ENCODE data around the gene ZNF557. TPM values are rescaled to one million over a fixed set of nuclear protein-coding genes. Genes with fewer than 3 reads are reported as not detected.
"Not testable (repeated sequence)": the region's sequence is repeated elsewhere in the genome, so short reads cannot be mapped to it uniquely, and the experiment has no call there.

Gene ZNF557
- 1 to 10 TPM; 3.1 to 5.7 (median 3.6) TPM for total RNA-seq
- polyA plus RNA-seq, result 1 to 10 TPM in 2 of 3 donors, under 1 TPM in 1; 0.82 to 3.2 (median 1.3) TPM
- long read RNA-seq, donor 1, partial matches to known transcripts, result 0 of 1 reads
- long read RNA-seq, donor 1, other reads (novel, unspliced or antisense), result 0 of 1 reads
- long read RNA-seq, donor 2, full-length matches to known transcripts, result 7 of 9 reads
- long read RNA-seq, donor 2, partial matches to known transcripts, result 1 of 9 reads
- long read RNA-seq, donor 2, other reads (novel, unspliced or antisense), result 1 of 9 reads

GRCh38 chr19:7069042-7069903 lies at the start of gene ZNF557:
Gene ZNF557, plus strand, starts transcription at chr19:7069703. Its CDS starts 5,372 bp downstream, at chr19:7075075.
- Histone ChIP-seq H3K4me1 (peaks cover 7% of the 10 kb centered on the region), H3K36me3 (ENCODE audit: insufficient read depth in 1 of 2, low read depth in 1 of 2) (peaks cover 10 to 39% of the 10 kb centered on the region in 2 donors), H3K27ac (peak within 1 kb of the TSS; percentile 90), H3K27me3 (ENCODE audit: insufficient read depth in 3 of 3, low read length in 2 of 3) (no peaks in the 10 kb centered on the region), H3K4me3 (peak within 1 kb of the TSS; percentile 100), H3K9me3 (no peaks in the 10 kb centered on the region)
- no peak for TF ChIP-seq CTCF (IDR thresholded peaks at IDR 0.05)
- WGBS, 3 donors, result 0 to 1% (median 1%) methylated on average over 50 to 56 of the region's 56 CpGs
- ATAC-seq (peak; percentile 100), DNase-seq (peak; percentile 99)
- intact Hi-C loops (cut with DNase I), result loop anchor here in 1 of 2 donors (10.0 kb wide), 1 partner anchor 1766 kb away; the partner anchor contains the start of genes MBD3L1 and ZNF558

- WGBS, 3 donors, result no CpG with 5 or more reads among the region's 6 CpGs
Observed at GRCh38 chr19:7021331-7021730, 48.2 kb upstream of the ZNF557 start, which contains the start of gene MBD3L2B. Gene MBD3L2B, minus strand, starts transcription at chr19:7021431. Its CDS starts 34 bp downstream, at chr19:7021397.

DNA sequence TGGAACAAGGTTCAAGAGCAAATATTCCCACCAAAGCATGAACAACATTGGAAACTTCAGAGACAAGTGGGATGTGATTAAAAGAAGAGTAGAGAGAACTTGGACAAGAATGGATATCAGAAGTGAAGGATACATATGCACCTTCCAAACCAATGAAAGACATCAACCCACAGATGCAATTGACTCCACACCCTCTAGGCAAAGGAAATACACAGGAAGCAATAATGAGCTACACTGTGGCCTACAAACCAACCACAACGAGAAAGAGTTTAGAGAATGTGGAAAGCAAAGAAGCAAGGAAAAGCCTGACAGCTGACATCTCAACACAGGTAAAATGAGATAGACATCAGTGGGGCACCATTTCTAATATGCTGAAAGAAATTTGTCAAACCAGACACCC lies 40.7 kb upstream of the ZNF557 start:
- WGBS, 3 donors, result no CpG with 5 or more reads among the region's 1 CpG
- H3K27me3 ChIP-seq (ENCODE audit: insufficient read depth in 3 of 3, low read length in 2 of 3); DNase-seq; intact Hi-C loops (cut with DNase I); H3K9me3 ChIP-seq; H3K4me1 ChIP-seq; H3K27ac ChIP-seq; H3K4me3 ChIP-seq; H3K36me3 ChIP-seq (ENCODE audit: insufficient read depth in 1 of 2, low read depth in 1 of 2); ATAC-seq: not testable (repeated sequence)

More at GRCh38 chr19:7021331-7021730, 48.2 kb upstream of the ZNF557 start, which contains the start of gene MBD3L2B:
- H3K4me3 ChIP-seq; H3K4me1 ChIP-seq; H3K36me3 ChIP-seq (ENCODE audit: insufficient read depth in 1 of 2, low read depth in 1 of 2); ATAC-seq; H3K27ac ChIP-seq; H3K9me3 ChIP-seq; DNase-seq; intact Hi-C loops (cut with DNase I); H3K27me3 ChIP-seq (ENCODE audit: insufficient read depth in 3 of 3, low read length in 2 of 3): not testable (repeated sequence)

- intact Hi-C loops (cut with DNase I); H3K9me3 ChIP-seq; ATAC-seq; H3K4me3 ChIP-seq; H3K27ac ChIP-seq; DNase-seq; H3K36me3 ChIP-seq (ENCODE audit: insufficient read depth in 1 of 2, low read depth in 1 of 2); H3K27me3 ChIP-seq (ENCODE audit: insufficient read depth in 3 of 3, low read length in 2 of 3); H3K4me1 ChIP-seq: not testable (repeated sequence)
- WGBS, 3 donors, result no CpG with 5 or more reads among the region's 9 CpGs
Observed at GRCh38 chr19:7030278-7030677, 39.2 kb upstream of the ZNF557 start, which contains the start of gene MBD3L5. Gene MBD3L5, plus strand, starts transcription at chr19:7030578. Its CDS starts 34 bp downstream, at chr19:7030612.

GRCh38 chr19:7040079-7040478 lies 29.4 kb upstream of the ZNF557 start, which contains the start of gene MBD3L4:
Gene MBD3L4, minus strand, starts transcription at chr19:7040179. Its CDS starts 35 bp downstream, at chr19:7040144.
- H3K36me3 ChIP-seq (ENCODE audit: insufficient read depth in 1 of 2, low read depth in 1 of 2); intact Hi-C loops (cut with DNase I); H3K4me3 ChIP-seq; ATAC-seq; H3K4me1 ChIP-seq; H3K9me3 ChIP-seq; H3K27ac ChIP-seq; H3K27me3 ChIP-seq (ENCODE audit: insufficient read depth in 3 of 3, low read length in 2 of 3); DNase-seq: not testable (repeated sequence)
- WGBS, 3 donors, result no CpG with 5 or more reads among the region's 9 CpGs

DNA sequence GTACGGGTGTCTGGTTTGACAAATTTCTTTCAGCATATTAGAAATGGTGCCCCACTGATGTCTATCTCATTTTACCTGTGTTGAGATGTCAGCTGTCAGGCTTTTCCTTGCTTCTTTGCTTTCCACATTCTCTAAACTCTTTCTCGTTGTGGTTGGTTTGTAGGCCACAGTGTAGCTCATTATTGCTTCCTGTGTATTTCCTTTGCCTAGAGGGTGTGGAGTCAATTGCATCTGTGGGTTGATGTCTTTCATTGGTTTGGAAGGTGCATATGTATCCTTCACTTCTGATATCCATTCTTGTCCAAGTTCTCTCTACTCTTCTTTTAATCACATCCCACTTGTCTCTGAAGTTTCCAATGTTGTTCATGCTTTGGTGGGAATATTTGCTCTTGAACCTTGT lies 27.9 kb upstream of the ZNF557 start:
- H3K27me3 ChIP-seq (ENCODE audit: insufficient read depth in 3 of 3, low read length in 2 of 3); H3K4me3 ChIP-seq; H3K4me1 ChIP-seq; H3K27ac ChIP-seq; intact Hi-C loops (cut with DNase I); ATAC-seq; H3K9me3 ChIP-seq; DNase-seq; H3K36me3 ChIP-seq (ENCODE audit: insufficient read depth in 1 of 2, low read depth in 1 of 2): not testable (repeated sequence)
- no CpG with 5 or more reads among the region's 2 CpGs for whole genome bisulfite sequencing, 3 donors

DNA sequence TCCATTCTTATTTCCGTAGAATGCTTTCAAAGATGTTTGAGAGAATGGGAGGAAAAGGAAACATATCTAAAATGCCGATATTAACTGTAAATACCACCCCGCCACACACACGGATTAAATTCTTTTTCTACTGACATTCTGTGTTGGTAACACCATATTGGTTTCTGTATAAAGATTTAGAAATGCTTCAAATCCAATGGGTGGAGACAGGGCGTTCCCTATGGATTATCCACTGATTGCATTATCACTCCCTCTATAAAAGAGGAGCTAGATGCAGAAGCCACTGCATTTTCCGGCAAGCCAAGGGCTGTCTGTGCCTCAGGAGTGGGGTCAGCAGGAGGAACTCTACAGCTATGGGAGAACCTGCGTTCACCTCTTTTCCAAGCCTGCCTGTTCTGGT lies 20.5 kb upstream of the ZNF557 start, which contains the start of gene MBD3L2:
Gene MBD3L2 (plus strand): TSS at position 301 of the 400 bp plus-strand sequence. CDS start 53 bp downstream, at position 354.
- not testable (repeated sequence) for DNase-seq; H3K27me3 ChIP-seq (ENCODE audit: insufficient read depth in 3 of 3, low read length in 2 of 3)

DNA sequence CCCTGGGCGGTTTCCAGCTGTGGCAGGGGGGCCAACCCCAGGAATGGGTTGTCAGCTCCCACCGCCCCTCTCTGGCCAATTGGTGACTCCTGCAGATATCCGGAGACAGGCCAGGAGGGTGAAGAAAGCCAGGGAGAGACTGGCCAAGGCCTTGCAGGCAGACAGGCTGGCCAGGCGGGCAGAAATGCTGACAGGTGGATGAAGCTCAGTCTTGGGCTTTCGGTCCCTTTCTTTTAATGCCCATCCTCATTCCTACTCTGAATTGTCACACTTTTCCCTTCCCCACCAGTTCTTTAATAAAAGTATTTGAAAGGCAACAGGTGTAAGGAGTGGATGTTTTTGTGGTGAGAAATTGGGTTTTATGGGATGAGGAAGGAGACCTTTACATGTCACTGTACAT lies 18.1 kb upstream of the ZNF557 start:
- 75 to 89% (median 83%) methylated on average over 2 of the region's 5 CpGs for WGBS, 3 donors

More for the DNA sequence above, 20.5 kb upstream of the ZNF557 start, which contains the start of gene MBD3L2:
- ATAC-seq; H3K36me3 ChIP-seq (ENCODE audit: insufficient read depth in 1 of 2, low read depth in 1 of 2); intact Hi-C loops (cut with DNase I); H3K27ac ChIP-seq; H3K4me1 ChIP-seq; H3K4me3 ChIP-seq; H3K9me3 ChIP-seq: not testable (repeated sequence)
- no CpG with 5 or more reads among the region's 7 CpGs for WGBS, 3 donors

GRCh38 chr19:7052896-7053295 lies 16.6 kb upstream of the ZNF557 start:
- 82 to 88% (median 86%) methylated on average over 7 of the region's 7 CpGs for WGBS, 3 donors
- H3K9me3 ChIP-seq; H3K4me3 ChIP-seq; DNase-seq; H3K27ac ChIP-seq; H3K4me1 ChIP-seq; H3K27me3 ChIP-seq (ENCODE audit: insufficient read depth in 3 of 3, low read length in 2 of 3); H3K36me3 ChIP-seq (ENCODE audit: insufficient read depth in 1 of 2, low read depth in 1 of 2); ATAC-seq; intact Hi-C loops (cut with DNase I): not testable (repeated sequence)

More for the DNA sequence above, 18.1 kb upstream of the ZNF557 start:
- H3K27ac ChIP-seq; H3K9me3 ChIP-seq; H3K27me3 ChIP-seq (ENCODE audit: insufficient read depth in 3 of 3, low read length in 2 of 3); intact Hi-C loops (cut with DNase I); H3K36me3 ChIP-seq (ENCODE audit: insufficient read depth in 1 of 2, low read depth in 1 of 2); DNase-seq; H3K4me1 ChIP-seq; ATAC-seq; H3K4me3 ChIP-seq: not testable (repeated sequence)
